NCI-H2227 (cell line): ENCODE measurements around the gene WDR20.
"Not testable (repeated sequence)": the region's sequence is repeated elsewhere in the genome, so short reads cannot be mapped to it uniquely, and the experiment has no call there.

ENCODE experiments used
- DNase-seq: peaks from one replicate; lab custom pipeline; 2025; ENCODE audit not compliant: unreplicated experiment; lab: John Stamatoyannopoulos, UW

Gene WDR20

GRCh38 chr14:102139286-102140026, at the start of gene WDR20:
Gene WDR20, plus strand, starts transcription at chr14:102139897. Its CDS starts 27 bp downstream, at chr14:102139924.
- peak; percentile 99 for DNase-seq

- no peak for DNase-seq
These were observed 49.0 kb upstream of the WDR20 start for GRCh38 chr14:102090713-102091112.

- DNase-seq: no peak
These were observed 46.9 kb upstream of the WDR20 start for GRCh38 chr14:102092806-102093205.

GRCh38 chr14:102094101-102094500, 45.6 kb upstream of the WDR20 start:
- no peak for DNase-seq

GRCh38 chr14:102095231-102095870, 44.3 kb upstream of the WDR20 start:
- no peak for DNase-seq

- peak; percentile 26 for DNase-seq
These were observed 43.7 kb upstream of the WDR20 start for GRCh38 chr14:102095871-102096568.

GRCh38 chr14:102096569-102097188, 43.0 kb upstream of the WDR20 start:
- DNase-seq: peak; percentile 82

GRCh38 chr14:102097441-102098135, 42.1 kb upstream of the WDR20 start:
- DNase-seq: no peak

- no peak for DNase-seq
These were observed 36.5 kb upstream of the WDR20 start for GRCh38 chr14:102103062-102103695.

- DNase-seq: no peak
These were observed 34.3 kb upstream of the WDR20 start for GRCh38 chr14:102105369-102105768.

GRCh38 chr14:102109332-102109731, 30.4 kb upstream of the WDR20 start:
- not testable (repeated sequence) for DNase-seq

GRCh38 chr14:102111101-102111500, 28.6 kb upstream of the WDR20 start:
- no peak for DNase-seq

GRCh38 chr14:102116361-102117180, 23.1 kb upstream of the WDR20 start:
- DNase-seq: no peak

- DNase-seq: no peak
These were observed 21.8 kb upstream of the WDR20 start for GRCh38 chr14:102117852-102118251.

- DNase-seq: no peak
These were observed 18.8 kb upstream of the WDR20 start for GRCh38 chr14:102120888-102121287.

GRCh38 chr14:102121567-102121966, 18.1 kb upstream of the WDR20 start:
- DNase-seq: no peak

GRCh38 chr14:102124419-102124818, 15.3 kb upstream of the WDR20 start:
- no peak for DNase-seq

GRCh38 chr14:102125546-102125945, 14.2 kb upstream of the WDR20 start:
- no peak for DNase-seq

GRCh38 chr14:102126807-102127455, 12.8 kb upstream of the WDR20 start:
- no peak for DNase-seq
